Fibroblast of lung (primary cell): ENCODE measurements around the gene SRRD. TPM values are rescaled to one million over a fixed set of nuclear protein-coding genes. Genes with fewer than 3 reads are reported as not detected.

ENCODE experiments used
- DNase-seq, 2 donors: peaks; one replicate each; pipeline versions ENCODE4 v3.0.0 to v3.0.0-alpha.2; 2010; ENCODE audit warnings: low read depth in 2 of 2
- H2AFZ ChIP-seq: 2 replicates; pipeline ENCODE4 v1.5.1; 2012; ENCODE audit warnings: low read length, control low read depth, inconsistent platforms
- H3K27ac ChIP-seq: 2 replicates; pipeline ENCODE4 v1.5.1; 2011; ENCODE audit warnings: low read length, control low read depth; ENCODE audit not compliant: insufficient read depth
- H3K27me3 ChIP-seq: 2 replicates; pipeline ENCODE4 v1.5.1; 2011; ENCODE audit warnings: mild to moderate bottlenecking, low read length; ENCODE audit not compliant: control insufficient read depth, insufficient read depth
- H3K36me3 ChIP-seq: 2 replicates; pipeline ENCODE4 v1.5.1; 2011; ENCODE audit warnings: low read length; ENCODE audit not compliant: control insufficient read depth, insufficient read depth
- H3K4me1 ChIP-seq: 2 replicates; pipeline ENCODE4 v1.5.1; 2011; ENCODE audit warnings: low read length; ENCODE audit not compliant: control insufficient read depth, insufficient read depth; ENCODE audit errors: extremely low read depth
- H3K4me2 ChIP-seq: 2 replicates; pipeline ENCODE4 v1.5.1; 2011; ENCODE audit warnings: low read length, control low read depth; ENCODE audit not compliant: insufficient read depth; ENCODE audit errors: extremely low read depth
- H3K4me3 ChIP-seq, 4 experiments: fragments of 200-600 bp in 1 of 4; sonication (generic) in 1 of 4; replicated peaks in 1 of 4; 2 replicates each; pipeline ENCODE4 v1.5.1; 2011 to 2016; ENCODE audit warnings: low read length in 4 of 4, low read depth in 3 of 4, mild to moderate bottlenecking in 3 of 4, control low read depth in 2 of 4, inconsistent platforms in 1 of 4, mixed read lengths in 1 of 4; ENCODE audit not compliant: insufficient read depth in 1 of 4; ENCODE audit errors: control extremely low read depth in 1 of 4
- H3K79me2 ChIP-seq: 2 replicates; pipeline ENCODE4 v1.5.1; 2012; ENCODE audit warnings: mild to moderate bottlenecking, low read length, inconsistent platforms; ENCODE audit not compliant: control insufficient read depth, insufficient read depth
- H3K9ac ChIP-seq: 2 replicates; pipeline ENCODE4 v1.5.1; 2011; ENCODE audit warnings: mild to moderate bottlenecking, low read length, control low read depth; ENCODE audit not compliant: insufficient read depth
- H3K9me3 ChIP-seq: 2 replicates; pipeline ENCODE4 v1.5.1; 2012; ENCODE audit warnings: low read depth, low read length; ENCODE audit not compliant: control insufficient read depth, insufficient read depth
- H4K20me1 ChIP-seq: 2 replicates; pipeline ENCODE4 v1.5.1; 2011; ENCODE audit warnings: low read length; ENCODE audit not compliant: control insufficient read depth, insufficient read depth; ENCODE audit errors: extremely low read depth
- EZH2 ChIP-seq: IDR thresholded peaks from 2 replicates; pipeline ENCODE4 v1.5.1; 2012; ENCODE audit warnings: low read length, control low read depth, mild to moderate bottlenecking; ENCODE audit errors: missing control alignments
- polyA plus RNA-seq, 2 donors: library from polyadenylated mRNA; depleted of rRNA in 1 of 2; stranded (reverse) in 1 of 2; unstranded in 1 of 2; fragments of >200 nt; gene quantifications; 2 replicates each; pipeline ENCODE4 v1.2.1, GENCODE V29; 2011 to 2012; ENCODE audit warnings: missing spikeins in 1 of 2
- total RNA-seq: library from RNA; depleted of rRNA; stranded (reverse); fragments of >200 nt; gene quantifications from 2 replicates; pipeline ENCODE4 v1.2.1, GENCODE V29; 2014
- TF ChIP-seq, protein P1 (sequence below), 2 donors: IDR thresholded peaks in 1 of 2; conservative IDR thresholded peaks in 1 of 2; 1 replicate in 1 of 2; 2 replicates in 1 of 2; pipeline ENCODE4 v1.5.1; 2011 to 2012; ENCODE audit warnings: low read length in 2 of 2, control low read depth in 1 of 2, inconsistent platforms in 1 of 2, low read depth in 1 of 2, mild to moderate bottlenecking in 1 of 2

SRRD gene
- total and polyA plus RNA-seq, 2 donors (not counting 1 experiment from before 2014, with no cell fraction given) = 7.9 to 30.0 TPM

DNA sequence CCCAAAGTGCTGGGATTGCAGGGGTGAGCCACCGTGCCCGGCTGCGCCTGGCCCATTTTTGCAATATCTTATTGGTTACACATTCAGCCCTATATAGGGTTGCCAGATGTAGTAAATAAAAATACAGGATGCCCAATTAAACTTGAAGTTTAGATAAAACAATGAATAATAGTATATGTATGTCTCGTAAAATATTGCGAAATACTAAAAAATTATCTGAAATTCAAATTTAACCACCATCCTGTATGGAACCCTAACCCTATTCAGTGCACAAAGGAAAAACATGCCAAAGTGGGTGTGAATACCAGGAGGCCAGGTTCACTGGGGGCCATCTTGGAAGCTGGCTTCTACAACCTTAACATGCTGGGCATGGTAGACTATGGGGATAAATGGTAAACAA lies 33.8 kb downstream of the SRRD start:
- Histone ChIP-seq H3K36me3 (no peaks in the 10 kb centered on the region), H3K4me2 (no peak overlapping the region), H3K27me3 (no peaks in the 10 kb centered on the region), H4K20me1 (no peaks in the 10 kb centered on the region), H3K9me3 (no peaks in the 10 kb centered on the region), H3K4me1 (no peaks in the 10 kb centered on the region), H3K4me3 (no peak overlapping the region), H3K79me2 (no peaks in the 10 kb centered on the region), H3K9ac (no peak overlapping the region), H2AFZ (no peak overlapping the region), H3K27ac (no peak overlapping the region)
- no peak for DNase-seq
- TF ChIP-seq, protein P1, sequence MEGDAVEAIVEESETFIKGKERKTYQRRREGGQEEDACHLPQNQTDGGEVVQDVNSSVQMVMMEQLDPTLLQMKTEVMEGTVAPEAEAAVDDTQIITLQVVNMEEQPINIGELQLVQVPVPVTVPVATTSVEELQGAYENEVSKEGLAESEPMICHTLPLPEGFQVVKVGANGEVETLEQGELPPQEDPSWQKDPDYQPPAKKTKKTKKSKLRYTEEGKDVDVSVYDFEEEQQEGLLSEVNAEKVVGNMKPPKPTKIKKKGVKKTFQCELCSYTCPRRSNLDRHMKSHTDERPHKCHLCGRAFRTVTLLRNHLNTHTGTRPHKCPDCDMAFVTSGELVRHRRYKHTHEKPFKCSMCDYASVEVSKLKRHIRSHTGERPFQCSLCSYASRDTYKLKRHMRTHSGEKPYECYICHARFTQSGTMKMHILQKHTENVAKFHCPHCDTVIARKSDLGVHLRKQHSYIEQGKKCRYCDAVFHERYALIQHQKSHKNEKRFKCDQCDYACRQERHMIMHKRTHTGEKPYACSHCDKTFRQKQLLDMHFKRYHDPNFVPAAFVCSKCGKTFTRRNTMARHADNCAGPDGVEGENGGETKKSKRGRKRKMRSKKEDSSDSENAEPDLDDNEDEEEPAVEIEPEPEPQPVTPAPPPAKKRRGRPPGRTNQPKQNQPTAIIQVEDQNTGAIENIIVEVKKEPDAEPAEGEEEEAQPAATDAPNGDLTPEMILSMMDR (conservative IDR thresholded peaks at IDR 0.05 in 1 of 2, IDR thresholded peaks at IDR 0.05 in 1 of 2; ENCODE audit: low read depth in 1 of 2, low read length in 2 of 2) = no peak
- no peak for TF ChIP-seq EZH2

DNA sequence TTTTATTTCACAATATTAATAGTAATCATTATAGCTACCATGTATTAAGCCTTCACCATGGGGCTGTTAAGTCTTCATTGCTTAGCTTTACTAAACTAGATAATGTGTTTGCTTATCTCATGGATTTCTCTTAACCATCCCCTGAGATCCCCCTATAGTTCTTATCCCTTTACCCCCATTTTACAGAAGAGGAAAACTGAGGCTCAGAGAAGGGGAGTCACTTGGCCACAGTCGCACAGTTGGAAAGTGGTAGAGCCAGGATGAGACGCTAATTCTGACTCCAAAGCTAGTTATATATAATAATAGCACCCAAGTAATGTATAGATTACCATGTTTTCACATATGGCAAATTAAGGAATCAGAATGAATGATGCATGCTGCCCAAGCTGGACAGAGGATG lies 38.3 kb downstream of the SRRD start:
- Histone ChIP-seq H2AFZ (no peak overlapping the region), H3K9ac (no peak overlapping the region), H3K27ac (no peak overlapping the region), H4K20me1 (no peaks in the 10 kb centered on the region), H3K4me3 (no peak overlapping the region), H3K27me3 (no peaks in the 10 kb centered on the region), H3K36me3 (no peaks in the 10 kb centered on the region), H3K9me3 (no peaks in the 10 kb centered on the region), H3K79me2 (no peaks in the 10 kb centered on the region), H3K4me2 (no peak overlapping the region), H3K4me1 (no peaks in the 10 kb centered on the region)
- no peak for TF ChIP-seq EZH2
- TF ChIP-seq, protein P1 (conservative IDR thresholded peaks at IDR 0.05 in 1 of 2, IDR thresholded peaks at IDR 0.05 in 1 of 2; ENCODE audit: low read depth in 1 of 2, low read length in 2 of 2) = no peak
- no peak for DNase-seq

DNA sequence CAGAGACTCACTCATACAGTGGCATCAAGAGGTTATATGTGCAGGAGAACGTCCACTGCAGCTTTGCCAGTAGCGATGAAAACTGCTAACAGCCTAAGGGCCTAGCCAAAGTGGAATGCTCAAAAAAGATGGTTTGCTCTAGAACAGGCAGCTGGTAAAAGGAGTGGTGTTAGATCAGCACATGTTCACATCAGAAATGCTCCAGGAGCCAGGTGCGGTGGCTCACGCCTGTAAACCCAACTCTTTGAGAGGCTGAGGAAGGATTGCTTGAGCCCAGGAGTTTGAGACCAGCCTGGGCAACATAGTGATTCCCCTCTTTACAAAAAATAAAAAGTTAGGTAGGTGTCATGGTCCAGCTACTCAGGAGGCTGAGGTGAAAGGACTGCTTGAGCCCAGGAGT lies 38.9 kb downstream of the SRRD start:
- Histone ChIP-seq H4K20me1 (no peaks in the 10 kb centered on the region), H3K9ac (no peak overlapping the region), H3K4me3 (no peak overlapping the region), H3K27me3 (no peaks in the 10 kb centered on the region), H2AFZ (no peak overlapping the region), H3K36me3 (no peaks in the 10 kb centered on the region), H3K4me2 (no peak overlapping the region), H3K79me2 (no peaks in the 10 kb centered on the region), H3K9me3 (no peaks in the 10 kb centered on the region), H3K4me1 (no peaks in the 10 kb centered on the region), H3K27ac (no peak overlapping the region)
- no peak for DNase-seq
- no peak for TF ChIP-seq EZH2
- TF ChIP-seq, protein P1 (conservative IDR thresholded peaks at IDR 0.05 in 1 of 2, IDR thresholded peaks at IDR 0.05 in 1 of 2; ENCODE audit: low read depth in 1 of 2, low read length in 2 of 2) = no peak
